ENCODE results near the gene SLC30A2.
A peak's percentile ranks its signal among the peaks of the same experiment; 100 is the strongest.

The SLC30A2 gene

DNA sequence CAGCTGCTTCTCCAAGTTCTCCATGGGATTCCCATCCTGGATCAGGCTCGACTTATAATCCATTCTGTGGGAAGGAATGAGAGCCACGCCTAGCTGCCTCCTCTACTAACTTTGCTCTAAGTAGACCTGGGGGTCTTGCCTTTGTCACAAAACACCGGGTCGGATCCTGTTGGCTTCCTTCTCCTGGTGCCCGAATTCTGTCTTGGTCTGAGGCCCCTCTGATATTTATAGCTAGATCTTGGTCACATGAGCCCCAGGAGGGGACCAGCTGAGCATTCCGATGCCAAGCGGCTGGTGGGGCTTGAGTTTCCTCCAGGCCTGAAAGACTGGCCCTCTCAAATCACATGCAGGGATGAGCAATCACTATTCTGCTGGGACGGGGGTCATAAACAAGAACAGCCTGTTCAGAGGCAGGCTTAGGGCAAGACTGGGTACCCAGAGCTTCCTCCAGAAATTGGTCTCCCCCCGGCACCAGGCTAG is 21.6 kb upstream of the SLC30A2 start, which contains the start of gene TRIM63:
Gene TRIM63, minus strand, starts transcription at position 199 of the 480 bp plus-strand sequence. Its CDS starts 136 bp downstream, at position 63.
- DNase-seq: no peak

DNA sequence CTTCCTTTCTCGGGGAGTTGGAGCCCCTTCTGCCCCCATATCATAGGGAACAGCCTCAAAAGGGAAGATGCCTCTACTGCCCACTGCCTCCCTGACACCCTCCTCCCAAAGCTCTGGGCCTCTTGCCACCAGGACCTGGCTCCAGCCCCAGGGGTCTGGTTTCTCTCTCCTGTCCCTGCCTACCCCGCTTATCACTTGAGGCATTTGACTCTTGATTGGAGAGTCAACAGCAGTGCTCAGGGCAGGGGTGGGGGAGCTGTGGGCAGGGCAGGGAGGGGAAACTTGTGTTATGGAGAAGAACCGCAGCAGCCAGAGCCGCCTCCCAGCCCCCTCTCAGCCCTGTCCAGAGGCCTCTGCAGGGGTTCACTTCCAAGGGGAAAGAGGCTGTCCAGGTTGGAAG is 20.9 kb upstream of the SLC30A2 start:
- DNase-seq: no peak

DNA sequence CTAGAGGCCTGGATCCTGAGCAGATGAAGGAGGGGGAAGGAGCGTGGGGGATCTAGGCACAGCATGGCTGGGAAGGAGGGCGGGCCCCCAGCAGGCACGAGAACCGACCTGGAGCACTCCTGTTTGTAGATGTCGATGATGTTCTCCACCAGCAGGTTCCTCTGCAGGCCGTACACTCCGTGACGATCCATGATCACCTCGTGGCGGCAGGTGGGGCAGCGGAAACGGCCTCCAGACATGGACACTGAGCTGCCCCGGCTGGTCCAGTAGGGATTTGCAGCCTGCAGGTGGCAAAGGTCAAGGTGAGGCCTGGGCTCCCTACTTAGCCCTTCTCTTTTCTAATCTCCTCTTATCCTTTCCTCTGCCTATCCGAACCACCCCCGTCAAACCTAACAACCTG is 20.2 kb upstream of the SLC30A2 start:
- DNase-seq: no peak

DNA sequence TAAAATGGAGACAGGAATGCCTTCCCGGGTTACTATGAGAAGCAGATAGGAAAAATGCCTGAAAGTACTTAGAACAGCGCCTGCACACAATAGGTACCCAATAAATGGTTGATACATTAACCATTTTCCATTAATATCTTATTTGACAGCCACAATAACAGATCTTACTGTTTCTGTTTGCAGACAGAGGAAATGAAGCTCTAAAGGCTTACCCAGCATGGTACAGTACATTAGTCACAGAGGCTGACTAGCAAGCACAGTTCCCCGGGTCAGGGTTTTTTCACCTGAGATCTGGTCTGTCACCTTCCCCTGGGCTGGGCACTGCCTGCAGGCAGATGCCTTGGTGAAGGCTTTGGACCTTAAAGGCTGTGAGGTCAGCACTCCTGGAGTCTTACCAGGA is 18.6 kb upstream of the SLC30A2 start:
- no peak for DNase-seq

DNA sequence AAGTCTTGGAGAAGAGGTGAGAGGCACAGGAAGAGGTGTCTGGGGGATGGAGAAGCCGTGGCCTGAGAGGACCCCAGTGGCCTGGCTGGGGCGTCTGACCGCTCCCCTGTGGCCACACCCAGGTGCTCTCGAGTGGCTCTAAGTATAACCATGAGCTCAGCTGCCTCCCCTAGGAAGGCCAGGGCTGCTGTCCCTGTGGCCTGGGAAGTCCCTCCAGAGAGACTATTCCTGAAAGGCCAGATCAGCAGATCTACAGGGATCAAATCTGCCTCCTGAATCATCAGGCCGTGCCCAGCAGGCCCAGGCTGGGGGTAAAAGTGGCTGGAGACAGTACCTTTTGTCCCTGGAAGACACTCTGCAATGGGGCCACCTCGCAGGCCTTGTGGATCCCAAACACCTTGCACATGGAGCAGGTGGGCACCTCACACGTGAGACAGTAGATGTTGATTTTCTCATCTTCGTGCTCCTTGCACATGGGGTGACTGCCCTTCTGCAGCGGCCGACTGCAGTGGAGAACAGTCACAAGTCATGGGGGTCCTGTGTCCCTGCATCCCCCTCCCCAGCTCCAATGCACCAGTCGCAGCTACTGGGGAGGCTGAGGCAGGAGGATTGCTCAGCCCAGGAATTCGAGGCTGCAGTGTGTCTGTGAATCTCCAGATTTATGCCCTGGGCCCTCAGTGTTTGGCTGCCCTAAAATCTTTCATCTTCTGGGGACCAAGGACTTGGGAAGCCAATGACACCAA is 15.1 kb upstream of the SLC30A2 start:
- DNase-seq: no peak

DNA sequence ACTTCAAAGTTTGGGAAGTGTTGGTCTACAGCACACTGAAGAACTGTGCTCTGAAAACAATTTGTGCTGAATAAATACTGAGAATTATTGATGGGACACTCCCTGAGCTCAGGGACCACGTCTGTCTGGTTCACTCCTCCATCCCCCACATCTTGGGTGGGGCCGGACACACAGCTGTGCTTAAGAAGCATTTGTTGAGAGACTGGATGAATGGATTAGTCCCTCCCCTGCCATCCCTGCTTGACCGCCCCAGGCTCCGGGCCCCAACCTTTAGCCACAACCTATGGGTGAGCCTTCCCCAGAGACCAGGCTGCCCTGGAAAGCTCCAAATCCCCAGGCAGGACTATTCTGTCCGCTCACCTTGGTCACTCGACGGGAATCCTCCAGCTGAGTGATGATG is 14.0 kb upstream of the SLC30A2 start:
- DNase-seq: no peak

DNA sequence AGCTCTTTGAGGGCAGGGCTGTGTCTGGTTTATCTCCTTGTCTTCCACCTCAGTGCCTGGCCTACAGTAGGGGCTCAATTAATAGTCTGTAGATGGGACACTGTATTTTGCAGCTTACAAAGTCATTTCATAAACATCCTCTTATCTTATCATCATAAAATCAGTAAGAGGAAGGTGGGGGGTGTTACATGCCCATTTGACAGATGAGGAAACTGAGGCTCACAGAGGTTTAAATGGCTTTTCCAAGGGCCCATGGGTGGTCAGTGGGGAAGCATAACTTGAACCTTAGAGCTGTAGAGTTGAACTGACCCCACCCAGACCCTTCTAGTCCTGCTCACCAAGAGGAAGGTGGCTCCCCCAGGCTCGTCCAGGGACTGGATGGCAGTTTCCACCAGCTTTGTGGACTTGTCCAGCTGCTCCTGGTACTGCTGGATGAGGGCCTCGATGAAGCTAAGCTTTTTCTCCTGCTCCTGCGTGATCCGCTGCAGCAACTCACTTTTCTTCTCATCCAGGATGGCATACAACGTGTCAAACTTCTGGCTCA is 12.2 kb upstream of the SLC30A2 start:
- no peak for DNase-seq

DNA sequence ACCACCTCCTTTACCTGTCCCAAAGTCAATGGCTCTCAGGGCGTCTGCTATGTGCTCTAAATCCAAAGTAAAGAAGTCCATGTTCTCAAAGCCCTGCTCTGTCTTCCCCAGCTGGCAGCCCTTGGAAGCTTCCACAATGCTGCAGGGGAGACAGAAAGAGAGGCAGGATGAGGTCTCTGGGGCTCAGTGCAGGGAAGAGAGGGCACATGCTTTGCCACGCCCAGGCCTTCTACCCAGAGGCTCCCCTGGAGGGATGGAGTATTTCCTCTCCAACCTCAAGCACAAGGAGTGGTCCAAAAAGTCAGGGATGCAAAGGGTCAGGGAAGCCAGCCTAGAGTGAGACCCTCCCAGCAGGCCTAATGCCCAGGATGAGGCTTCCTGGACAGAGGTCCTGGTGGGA is 11.3 kb upstream of the SLC30A2 start:
- DNase-seq: no peak

DNA sequence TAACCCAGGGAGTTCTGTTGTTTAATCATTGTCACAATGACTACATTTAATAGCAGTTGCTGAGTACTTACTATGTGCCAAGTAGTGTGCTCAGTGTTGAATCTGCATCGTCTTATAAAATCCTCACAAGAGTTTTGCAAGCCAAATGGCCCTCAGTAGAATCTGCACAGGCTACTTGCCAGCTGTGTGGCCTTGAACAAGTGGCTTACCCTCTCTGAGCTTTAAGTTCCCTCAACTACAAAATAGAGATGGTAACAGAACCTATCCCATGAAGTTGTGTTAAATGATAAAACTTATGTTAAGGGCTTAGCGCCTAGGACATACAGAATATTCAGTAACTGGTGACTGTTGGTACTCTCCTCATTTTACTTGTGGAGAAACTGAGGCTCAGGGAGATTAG is 9.1 kb upstream of the SLC30A2 start:
- no peak for DNase-seq

DNA sequence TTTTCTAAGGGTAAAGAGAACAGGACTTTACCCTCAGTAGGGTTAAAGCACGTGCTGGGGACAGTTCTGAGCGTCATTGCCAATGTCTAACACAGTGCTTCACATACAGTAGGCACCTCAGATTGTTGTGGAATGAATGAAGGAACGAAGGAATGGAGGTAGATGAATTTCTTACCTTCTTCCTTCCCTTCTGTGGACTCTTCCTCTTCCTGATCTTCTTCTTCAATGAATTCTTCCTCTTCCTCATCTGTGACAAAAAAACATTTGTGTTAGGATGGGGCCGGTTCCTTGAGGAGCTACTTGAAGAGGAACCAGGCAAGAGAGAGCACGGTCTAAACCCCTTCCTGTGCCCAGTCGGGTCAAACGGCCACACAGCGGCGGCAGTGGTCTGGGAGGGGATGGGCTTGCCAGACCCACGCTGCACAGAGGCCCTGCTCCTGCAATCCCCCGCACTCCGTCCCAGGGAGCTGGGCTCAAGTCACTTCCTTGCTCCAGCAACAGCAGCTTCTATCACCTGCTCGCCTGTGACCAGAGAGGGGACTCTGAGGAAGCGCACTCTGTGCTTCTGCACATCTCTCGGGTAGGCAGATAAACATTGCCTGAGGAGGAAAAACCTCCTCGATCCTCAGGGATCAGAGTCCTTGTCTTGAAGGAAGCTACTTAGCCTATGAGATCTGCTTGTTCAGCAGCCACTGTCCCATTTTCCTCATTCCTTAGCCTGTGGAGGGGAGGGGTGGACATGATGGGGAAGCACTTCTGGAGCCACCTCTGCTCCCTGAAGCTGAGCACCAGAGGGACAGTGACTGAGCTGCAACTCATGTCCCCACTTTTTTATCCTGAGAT is 8.0 kb upstream of the SLC30A2 start:
- no peak for DNase-seq

DNA sequence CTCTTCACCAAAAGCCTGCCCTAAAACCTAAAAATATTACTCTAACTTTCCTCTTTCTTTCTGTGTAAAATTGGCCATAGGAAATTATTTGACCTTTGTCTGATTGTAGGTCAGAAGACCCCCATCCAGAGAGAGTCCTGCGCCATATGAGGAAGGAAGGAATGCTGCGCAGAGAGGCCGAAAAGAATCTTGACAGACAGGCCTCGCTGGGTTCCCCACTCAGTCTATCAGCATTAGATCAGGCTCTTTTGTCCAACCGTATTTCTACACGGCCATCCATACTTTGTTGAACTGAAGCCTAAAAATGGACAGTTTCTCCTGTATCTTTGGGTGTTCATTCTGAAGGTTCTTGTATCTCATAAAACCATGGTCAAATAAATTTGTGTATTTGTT is 4.3 kb upstream of the SLC30A2 start:
- no peak for DNase-seq

DNA sequence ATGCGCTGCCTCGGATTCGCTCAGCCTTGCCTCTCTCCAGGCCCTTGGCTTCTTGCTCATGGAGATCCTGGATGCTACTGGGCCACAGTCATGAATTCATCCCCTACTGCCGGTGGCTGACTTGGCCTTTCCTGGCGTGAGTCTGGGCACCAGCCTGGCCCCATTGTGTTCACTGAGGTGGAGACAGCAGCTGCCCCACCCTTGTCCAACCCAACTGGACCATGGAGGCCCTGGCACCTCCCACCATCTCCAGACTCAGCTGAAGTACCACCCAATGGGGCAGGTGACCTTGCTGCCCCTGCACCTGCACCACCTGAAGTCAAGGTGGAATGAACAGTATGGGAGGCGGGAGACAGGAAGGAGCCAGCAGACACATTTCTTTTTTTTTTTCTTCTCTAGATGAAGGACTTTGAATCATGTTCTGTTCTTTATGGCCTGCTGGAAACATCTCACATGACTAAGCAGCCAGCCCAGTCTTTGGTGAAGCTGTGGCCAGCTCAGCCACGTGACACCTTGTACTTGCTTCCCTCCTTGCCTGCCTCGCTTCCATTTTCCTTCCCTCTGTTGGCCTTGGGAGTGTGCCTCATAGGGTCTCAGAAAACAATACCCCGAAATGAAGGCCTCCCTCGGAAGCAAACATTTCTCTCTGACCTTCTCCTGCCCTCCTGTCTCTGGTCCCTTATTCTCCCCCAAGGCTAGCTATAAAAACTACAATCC is 3.8 kb upstream of the SLC30A2 start:
- no peak for DNase-seq

DNA sequence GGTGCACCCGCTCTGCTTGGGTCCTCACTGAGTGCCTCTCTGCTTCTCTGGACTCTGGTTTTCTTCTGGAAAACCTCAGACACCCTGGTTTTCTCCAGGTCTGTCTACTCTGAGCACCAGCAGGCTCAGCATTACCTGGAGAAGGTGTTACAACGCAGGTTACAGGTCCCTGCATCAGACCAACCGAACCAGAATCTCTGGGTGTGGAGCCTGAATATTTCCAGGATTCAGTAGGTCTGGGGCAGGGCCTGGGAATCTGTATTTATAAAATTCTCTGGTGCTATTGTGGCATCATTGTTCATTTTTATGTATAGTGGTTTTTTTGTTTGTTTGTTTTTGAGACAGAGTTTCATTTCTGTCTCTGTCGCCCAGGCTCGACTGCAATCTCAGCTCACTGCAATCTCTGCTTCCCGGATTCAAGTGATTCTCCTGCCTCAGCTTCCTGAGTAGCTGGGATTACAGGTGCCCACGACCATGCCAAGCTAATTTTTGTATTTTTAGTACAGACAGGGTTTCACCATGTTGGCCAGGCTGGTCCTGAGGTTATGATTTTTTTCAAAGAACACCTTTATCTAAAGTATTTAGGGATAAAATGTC is 1.5 kb upstream of the SLC30A2 start:
- DNase-seq: no peak

DNA sequence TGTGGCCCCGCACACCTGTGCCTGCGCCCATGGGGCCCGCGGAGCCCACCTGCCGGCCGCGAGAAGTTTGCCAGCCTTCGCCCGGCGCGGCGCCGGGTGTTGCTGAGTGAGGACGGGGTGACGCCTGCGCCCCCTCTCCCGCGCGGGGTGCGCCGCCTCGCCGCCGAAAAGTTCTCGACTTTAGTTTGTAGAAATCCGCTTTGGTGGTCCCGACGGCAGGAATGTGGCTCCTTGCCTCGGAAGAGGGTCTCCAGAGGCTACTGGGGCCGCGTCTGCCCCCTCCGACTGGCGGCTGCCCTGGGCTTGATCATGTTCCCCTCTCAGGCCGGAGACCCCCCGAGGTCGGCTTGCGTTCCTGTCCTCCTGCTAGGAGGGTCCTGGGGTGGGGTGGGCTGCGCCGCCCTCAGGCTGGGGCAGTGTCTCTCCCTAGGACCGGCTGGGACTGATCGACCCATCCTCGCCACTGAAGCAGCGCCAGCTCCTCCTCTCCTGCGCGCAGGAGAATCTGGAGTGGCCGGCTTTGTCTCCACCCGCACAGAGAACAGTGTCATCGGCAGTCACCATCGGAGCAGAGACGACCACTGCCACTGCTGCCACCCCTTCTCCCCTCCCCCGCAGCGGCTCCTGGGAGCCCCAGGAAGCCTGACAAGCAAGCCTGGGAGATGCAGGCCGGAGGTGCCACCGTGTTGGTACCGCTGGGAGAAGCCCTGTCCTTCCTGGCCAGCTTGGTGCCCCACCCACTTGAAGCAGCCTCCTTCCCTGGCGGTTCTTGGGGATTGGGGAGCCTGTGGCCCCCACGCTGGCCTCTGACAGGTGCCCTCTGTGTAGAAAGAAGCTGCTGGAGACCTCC is 553 bp upstream of the SLC30A2 start:
- no peak for DNase-seq

DNA sequence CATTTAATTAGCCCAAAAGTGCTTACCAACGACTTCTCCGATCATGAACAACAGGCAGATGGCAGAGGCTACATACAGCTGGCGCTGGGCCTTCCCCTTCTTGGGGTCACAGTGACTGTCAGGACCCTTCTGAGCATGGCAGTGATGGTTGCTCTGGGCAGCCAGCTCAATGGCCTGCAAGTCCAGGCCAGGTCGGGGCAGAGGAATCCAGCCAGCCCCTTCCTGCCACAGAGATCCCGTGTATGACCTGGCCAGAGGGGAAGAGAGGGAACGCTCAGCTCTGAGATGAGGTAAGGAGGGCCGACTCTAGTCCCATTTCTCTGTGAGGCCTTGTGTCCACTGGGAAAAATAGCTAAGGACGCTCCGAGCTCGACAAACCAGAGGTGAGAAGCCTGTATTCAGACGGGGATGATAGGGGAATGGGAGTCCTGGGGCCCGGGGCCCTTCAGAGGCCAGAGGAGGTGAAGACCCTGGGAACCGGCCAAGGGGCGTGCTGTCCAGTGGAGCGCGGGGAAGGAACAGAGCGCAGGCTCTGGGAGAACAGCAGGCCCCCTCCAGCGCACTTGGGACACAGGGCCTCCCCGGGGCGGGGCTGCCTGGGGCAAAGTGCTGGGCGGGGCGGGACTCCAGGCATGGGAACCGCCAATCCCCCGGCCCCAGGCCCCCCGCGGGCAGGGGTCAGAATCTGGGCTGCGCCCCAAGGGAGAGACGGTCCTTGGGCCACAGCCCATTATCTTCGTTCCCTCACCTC is 772 bp downstream of the SLC30A2 start:
- no peak for DNase-seq

DNA sequence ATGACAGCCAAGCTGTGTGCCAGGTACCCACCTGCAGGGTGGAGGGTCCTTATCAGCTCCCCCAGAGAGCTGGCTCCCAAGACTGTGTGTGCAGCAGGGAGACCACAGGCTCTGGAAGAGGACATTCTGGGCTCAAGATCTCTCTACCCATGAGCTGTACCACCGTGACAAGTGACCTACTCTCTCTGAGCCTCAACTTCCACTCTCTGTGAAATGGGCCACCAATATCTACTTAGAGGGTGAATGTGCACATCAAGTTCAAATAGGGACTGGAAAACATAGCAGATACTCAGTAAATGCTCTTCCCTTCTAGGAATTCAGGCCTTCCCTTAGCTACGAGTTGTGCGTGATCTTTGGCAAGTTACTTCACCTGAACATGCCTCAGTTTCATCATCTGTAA is 1.5 kb downstream of the SLC30A2 start:
- DNase-seq: no peak

DNA sequence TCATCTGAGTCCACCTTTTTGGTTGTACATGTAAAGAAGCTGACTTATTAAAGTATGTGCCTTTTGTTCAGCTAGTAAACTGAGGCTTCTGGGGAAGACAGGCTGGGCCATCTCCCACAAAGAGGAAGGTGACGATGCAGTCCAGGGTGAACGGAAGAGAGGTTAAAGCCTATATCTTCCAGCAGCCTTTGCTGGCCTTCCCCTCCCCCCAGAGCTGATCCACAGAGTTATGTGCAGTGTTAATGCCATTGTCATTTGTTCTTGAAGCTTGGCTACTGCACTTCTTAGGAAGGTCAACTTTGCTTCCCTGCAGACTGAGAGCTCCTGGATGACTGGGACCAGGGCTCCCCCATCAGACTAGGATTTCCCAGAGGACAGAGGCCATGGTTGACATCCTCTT is 2.2 kb downstream of the SLC30A2 start:
- no peak for DNase-seq

DNA sequence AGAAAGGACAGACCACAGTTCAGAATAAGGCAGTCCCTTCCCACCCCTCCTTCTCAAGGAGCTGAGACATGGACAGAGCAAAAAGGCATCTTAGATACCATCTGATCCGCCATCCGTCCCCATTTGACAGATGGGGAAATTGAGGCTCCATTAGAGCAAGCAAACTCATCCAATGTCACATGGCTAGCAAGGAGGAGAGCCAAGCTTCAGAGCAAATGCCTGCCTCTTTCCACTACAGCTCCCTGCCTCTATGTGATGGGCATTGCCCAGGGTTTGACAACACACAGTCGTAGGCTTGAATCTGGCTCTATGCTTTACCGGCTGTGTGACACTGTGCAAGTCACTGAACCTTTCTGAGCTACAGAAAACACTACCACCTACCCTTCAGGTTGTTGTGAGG is 3.9 kb downstream of the SLC30A2 start:
- DNase-seq: no peak

DNA sequence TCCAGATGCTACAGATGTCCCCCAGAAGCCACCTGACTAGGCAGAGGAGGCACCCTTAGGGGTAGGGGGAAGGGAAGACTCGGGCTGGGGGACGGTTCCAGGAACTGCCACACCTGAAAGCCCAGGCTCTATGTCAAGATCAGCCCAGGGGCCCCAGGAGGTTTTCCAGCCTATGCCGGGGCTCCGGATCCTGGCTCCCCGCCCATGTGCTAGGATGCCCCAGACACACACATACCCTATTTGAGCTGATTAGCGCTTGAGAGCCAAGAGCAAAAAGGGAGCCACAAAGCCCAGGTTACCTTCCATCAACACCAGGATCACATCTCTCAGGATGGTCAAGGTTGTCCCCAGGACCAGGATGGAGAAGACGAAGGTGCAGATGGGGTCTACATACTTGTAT is 4.5 kb downstream of the SLC30A2 start:
- peak; percentile 12 for DNase-seq

DNA sequence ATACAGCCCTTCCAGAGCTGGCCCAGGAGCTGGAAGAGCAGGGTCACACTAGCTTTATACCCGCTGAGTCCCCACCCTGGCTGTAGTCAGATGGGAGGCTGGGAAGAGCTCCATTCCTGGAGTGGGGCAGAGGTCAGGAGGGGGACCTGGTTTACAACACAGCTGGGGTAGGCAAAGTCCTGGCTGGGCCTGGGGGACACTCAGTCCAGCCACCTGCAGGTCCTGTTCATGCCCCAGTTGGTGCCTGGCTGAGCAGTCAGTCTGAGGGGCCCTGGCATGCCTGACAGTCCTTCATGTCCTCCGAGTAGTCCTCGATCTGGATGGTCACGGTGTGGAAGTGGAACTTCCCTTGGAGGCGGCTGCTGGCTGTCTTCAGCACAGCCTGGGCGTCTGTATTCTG is 7.0 kb downstream of the SLC30A2 start:
- DNase-seq: no peak

DNA sequence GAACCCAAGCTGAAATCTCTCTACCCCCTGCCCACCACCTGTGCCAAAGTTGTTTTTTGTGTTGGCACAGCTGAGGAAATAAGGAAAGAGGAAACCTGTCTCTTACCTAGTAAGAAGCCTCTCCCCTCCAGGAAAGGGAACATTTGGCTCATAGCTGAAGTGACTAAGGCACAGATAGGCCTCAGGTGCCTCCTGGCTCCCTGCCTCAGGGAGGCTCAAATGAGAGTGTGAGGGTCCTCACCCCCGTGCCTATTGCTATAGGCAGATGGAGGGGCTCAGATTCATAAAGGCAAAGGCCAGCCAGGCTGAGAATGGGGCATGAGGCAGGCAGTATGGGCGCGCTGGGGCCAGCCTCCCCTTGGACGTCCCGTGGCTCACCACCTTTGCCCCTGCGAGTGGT is 7.4 kb downstream of the SLC30A2 start:
- peak; percentile 31 for DNase-seq
